Liver (tissue), 9 donors: ENCODE data around the gene PDE3B. TPM values are rescaled to one million over a fixed set of nuclear protein-coding genes. Genes with fewer than 3 reads are reported as not detected.

Experiments used
- DNase-seq: peaks from one replicate; pipeline ENCODE4 v3.0.0-alpha.2; 2017; ENCODE audit warnings: low spot score
- H3K27ac ChIP-seq, 2 donors: one replicate each; pipeline ENCODE4 v1.7.0; 2013; ENCODE audit warnings: inconsistent platforms in 2 of 2, low read length in 2 of 2, control low read depth in 1 of 2, low read depth in 1 of 2, mild to moderate bottlenecking in 1 of 2
- H3K27me3 ChIP-seq, 4 donors: one replicate each; pipeline versions ENCODE4 v1.6.1 to v1.7.0; 2013; ENCODE audit warnings: low read length in 3 of 4, inconsistent platforms in 1 of 4, mild to moderate bottlenecking in 1 of 4, moderate library complexity in 1 of 4; ENCODE audit not compliant: control insufficient read depth in 4 of 4, insufficient read depth in 4 of 4
- H3K36me3 ChIP-seq, 4 donors: one replicate each; pipeline versions ENCODE4 v1.6.1 to v1.7.0; 2013; ENCODE audit warnings: low read length in 3 of 4, mild to moderate bottlenecking in 3 of 4, low read depth in 1 of 4, moderate library complexity in 1 of 4; ENCODE audit not compliant: control insufficient read depth in 4 of 4, insufficient read depth in 3 of 4
- H3K4me1 ChIP-seq, 4 donors: one replicate each; pipeline versions ENCODE4 v1.6.1 to v1.7.0; 2013; ENCODE audit warnings: low read length in 3 of 4, mild to moderate bottlenecking in 3 of 4, moderate library complexity in 1 of 4; ENCODE audit not compliant: control insufficient read depth in 4 of 4, insufficient read depth in 4 of 4
- H3K4me3 ChIP-seq, 3 donors: one replicate each; pipeline versions ENCODE4 v1.6.1 to v1.7.0; 2013; ENCODE audit warnings: low read length in 3 of 3, control low read depth in 1 of 3, low read depth in 1 of 3, mild to moderate bottlenecking in 1 of 3
- H3K9ac ChIP-seq, 2 donors: one replicate each; pipeline ENCODE4 v1.7.0; 2013; ENCODE audit warnings: low read length in 2 of 2, mild to moderate bottlenecking in 2 of 2, moderate library complexity in 2 of 2, control low read depth in 1 of 2, low read depth in 1 of 2
- H3K9me3 ChIP-seq, 4 donors: one replicate each; pipeline versions ENCODE4 v1.6.1 to v1.7.0; 2013; ENCODE audit warnings: low read length in 3 of 4; ENCODE audit not compliant: control insufficient read depth in 4 of 4
- ATF3 ChIP-seq: IDR thresholded peaks from 2 replicates; pipeline ENCODE4 v1.6.1; 2016; ENCODE audit warnings: antibody characterized with exemption
- EGR1 ChIP-seq, 2 donors: IDR thresholded peaks; 2 replicates each; pipeline ENCODE4 v1.6.1; 2016 to 2018; ENCODE audit warnings: antibody characterized with exemption in 2 of 2, low read depth in 2 of 2
- FOXA1 ChIP-seq: IDR thresholded peaks from 2 replicates; pipeline ENCODE4 v1.6.1; 2016; ENCODE audit warnings: antibody characterized with exemption
- FOXA2 ChIP-seq: IDR thresholded peaks from 2 replicates; pipeline ENCODE4 v1.6.1; 2016; ENCODE audit warnings: antibody characterized with exemption
- GABPA ChIP-seq, 2 donors: IDR thresholded peaks in 1 of 2; conservative IDR thresholded peaks in 1 of 2; 2 replicates each; pipeline ENCODE4 v1.6.1; 2016; ENCODE audit warnings: antibody characterized with exemption in 2 of 2, mild to moderate bottlenecking in 1 of 2, moderate library complexity in 1 of 2
- HNF4A ChIP-seq, 2 donors: conservative IDR thresholded peaks; 2 replicates each; pipeline ENCODE4 v1.6.1; 2016; ENCODE audit warnings: antibody characterized with exemption in 2 of 2, mild to moderate bottlenecking in 2 of 2
- HNF4G ChIP-seq: IDR thresholded peaks from 2 replicates; pipeline ENCODE4 v1.6.1; 2016; ENCODE audit warnings: antibody characterized with exemption
- JUND ChIP-seq, 2 donors: IDR thresholded peaks; 2 replicates each; pipeline ENCODE4 v1.6.1; 2016; ENCODE audit warnings: antibody characterized with exemption in 2 of 2
- MAX ChIP-seq: IDR thresholded peaks from 2 replicates; pipeline ENCODE4 v1.6.1; 2016; ENCODE audit warnings: antibody characterized with exemption
- NR2F2 ChIP-seq: IDR thresholded peaks from 2 replicates; pipeline ENCODE4 v1.6.1; 2016; ENCODE audit warnings: antibody characterized with exemption
- RAD21 ChIP-seq, 2 donors: IDR thresholded peaks; 2 replicates each; pipeline ENCODE4 v1.6.1; 2016; ENCODE audit warnings: antibody characterized with exemption in 2 of 2, mild to moderate bottlenecking in 2 of 2
- REST ChIP-seq: IDR thresholded peaks from 2 replicates; pipeline ENCODE4 v1.6.1; 2016; ENCODE audit warnings: antibody characterized with exemption, mild to moderate bottlenecking
- RXRA ChIP-seq, 2 donors: IDR thresholded peaks; 2 replicates each; pipeline ENCODE4 v1.6.1; 2017 to 2018; ENCODE audit warnings: antibody characterized with exemption in 2 of 2, mild to moderate bottlenecking in 1 of 2
- SP1 ChIP-seq: IDR thresholded peaks from 2 replicates; pipeline ENCODE4 v1.6.1; 2018; ENCODE audit warnings: antibody characterized with exemption, mild to moderate bottlenecking
- YY1 ChIP-seq: IDR thresholded peaks from 2 replicates; pipeline ENCODE4 v1.6.1; 2016; ENCODE audit warnings: antibody characterized with exemption, mild to moderate bottlenecking
- ZBTB33 ChIP-seq: IDR thresholded peaks from 2 replicates; pipeline ENCODE4 v1.6.1; 2016; ENCODE audit warnings: antibody characterized with exemption
- WGBS: extraction: QIAGEN DNeasy Blood & Tissue Kit; methylation state at CpG from one replicate; pipeline ENCODE4 v1.1.7; 2013; 5-methylcytosine and 5-hydroxymethylcytosine counted together
- polyA plus RNA-seq, 2 donors: library from polyadenylated mRNA; stranded (reverse) in 1 of 2; unstranded in 1 of 2; fragments of 200-250 nt in 1 of 2; fragments of >200 nt in 1 of 2; fragmentation: Nextera tagmentation in 1 of 2; extraction: Ambion mirVana in 1 of 2; gene quantifications; one replicate each; pipeline versions ENCODE4 v1.2.1 to v1.2.3, GENCODE V29; 2013 to 2015
- total RNA-seq, 2 donors: library from RNA; depleted of rRNA; stranded (reverse); fragments of >200 nt; gene quantifications; one replicate each; pipeline ENCODE4 v1.2.3, GENCODE V29; 2014
- donor health status: healthy.
- donor health status: healthy.
- donor health status: healthy.
- donor health status: healthy.
- donor health status: healthy.

PDE3B gene
- total and polyA plus RNA-seq, 4 donors = 11.3 to 43.1 (median 21.7) TPM

GRCh38 chr11:14906578-14906977 lies 263.0 kb downstream of the PDE3B start:
- DNase-seq = no peak
- 87% methylated on average over 5 of the region's 5 CpGs for WGBS
- Histone ChIP-seq H3K9me3 (no peaks in the 10 kb centered on the region), H3K4me3 (no peak overlapping the region), H3K36me3 (no peaks in the 10 kb centered on the region), H3K27ac (no peak overlapping the region), H3K9ac (no peak overlapping the region), H3K4me1 (peaks cover 2 to 29% (median 4%) of the 10 kb centered on the region in 4 donors), H3K27me3 (no peaks in the 10 kb centered on the region)
- TF ChIP-seq ZBTB33 (no peak), FOXA1 (no peak), RAD21 (IDR thresholded peaks at IDR 0.05) (no peak), HNF4A (conservative IDR thresholded peaks at IDR 0.05) (no peak)

GRCh38 chr11:14906993-14907392 lies 263.4 kb downstream of the PDE3B start:
- 90% methylated on average over 6 of the region's 6 CpGs for WGBS
- no peak overlapping the region for H3K27ac ChIP-seq
- DNase-seq = no peak

More at GRCh38 chr11:14906993-14907392, 263.4 kb downstream of the PDE3B start:
- Histone ChIP-seq H3K4me1 (peaks cover 2 to 29% (median 4%) of the 10 kb centered on the region in 4 donors), H3K36me3 (no peaks in the 10 kb centered on the region), H3K4me3 (no peak overlapping the region), H3K9ac (no peak overlapping the region), H3K27me3 (no peaks in the 10 kb centered on the region), H3K9me3 (no peaks in the 10 kb centered on the region)
- TF ChIP-seq GABPA (IDR thresholded peaks at IDR 0.05 in 1 of 2, conservative IDR thresholded peaks at IDR 0.05 in 1 of 2) (no peak), FOXA2 (no peak), JUND (IDR thresholded peaks at IDR 0.05) (no peak), HNF4G (no peak), NR2F2 (no peak), YY1 (no peak), EGR1 (IDR thresholded peaks at IDR 0.05; ENCODE audit: low read depth in 2 of 2) (no peak), ATF3 (no peak), HNF4A (conservative IDR thresholded peaks at IDR 0.05) (no peak), SP1 (no peak), ZBTB33 (no peak), RXRA (IDR thresholded peaks at IDR 0.05) (no peak), FOXA1 (no peak), RAD21 (IDR thresholded peaks at IDR 0.05) (no peak), REST (no peak), MAX (no peak)
